H1 (cell line): ENCODE results near the gene COG4. TPM values are rescaled to one million over a fixed set of nuclear protein-coding genes. Genes with fewer than 3 reads are reported as not detected.

ENCODE experiments used
- CTCF ChIA-PET: fragments of 300-600 bp; sonication (Branson Sonifier 250); formaldehyde crosslinking; loops from one replicate; lab custom pipeline; 2021; ENCODE audit not compliant: partially characterized antibody; lab: Charles Lee
- POLR2A ChIA-PET: fragments of 300-600 bp; sonication (Branson Sonifier 250); formaldehyde crosslinking; loops from one replicate; lab custom pipeline; 2021; ENCODE audit warnings: inconsistent platforms; ENCODE audit not compliant: partially characterized antibody; lab: Charles Lee
- DNase-seq, 2 experiments: peaks; one replicate each; pipeline versions ENCODE4 v3.0.0 to v3.0.0-alpha.2; 2010 to 2022; ENCODE audit warnings: low spot score in 2 of 2, low read depth in 1 of 2, mixed read lengths in 1 of 2
- FAIRE-seq: peaks from 2 replicates; lab custom pipeline; 2011; peaks lifted over from hg19 to GRCh38; lab: Jason Lieb, UNC
- H2AFZ ChIP-seq: 2 replicates; pipeline ENCODE4 v1.8.1; 2012; ENCODE audit warnings: low read length, inconsistent platforms
- H2AK5ac ChIP-seq: 2 replicates; pipeline ENCODE4 v1.6.1; 2013; ENCODE audit warnings: low read depth, low read length
- H2BK120ac ChIP-seq: replicated peaks from 2 replicates; pipeline ENCODE3; 2013; ENCODE audit warnings: low read depth, low read length, inconsistent platforms
- H2BK12ac ChIP-seq: 2 replicates; pipeline ENCODE4 v1.6.1; 2013; ENCODE audit warnings: low read depth, low read length
- H2BK15ac ChIP-seq: 2 replicates; pipeline ENCODE4 v1.6.1; 2013; ENCODE audit warnings: low read length
- H2BK20ac ChIP-seq: 2 replicates; pipeline ENCODE4 v1.6.1; 2013; ENCODE audit warnings: low read length
- H2BK5ac ChIP-seq: 2 replicates; pipeline ENCODE4 v1.6.1; 2013; ENCODE audit warnings: low read depth, low read length
- H3K14ac ChIP-seq: 2 replicates; pipeline ENCODE4 v1.6.1; 2013; ENCODE audit warnings: inconsistent platforms; ENCODE audit not compliant: insufficient read length
- H3K18ac ChIP-seq: 2 replicates; pipeline ENCODE4 v1.6.1; 2013; ENCODE audit warnings: low read length; ENCODE audit errors: extremely low read depth
- H3K23ac ChIP-seq: 2 replicates; pipeline ENCODE4 v1.6.1; 2013; ENCODE audit warnings: inconsistent platforms; ENCODE audit not compliant: insufficient read length
- H3K23me2 ChIP-seq: 2 replicates; pipeline ENCODE4 v1.6.1; 2013; ENCODE audit warnings: low read depth, low read length
- H3K27ac ChIP-seq: 2 replicates; pipeline ENCODE4 v1.6.1; 2011; ENCODE audit warnings: low read depth, low read length, inconsistent platforms
- H3K27me3 ChIP-seq, 4 experiments: replicated peaks in 1 of 4; 1 replicate in 1 of 4; 2 replicates in 3 of 4; pipeline versions ENCODE4 v1.6.1 to v1.8.1; 2011 to 2013; ENCODE audit warnings: low read length in 3 of 4, mild to moderate bottlenecking in 3 of 4, inconsistent platforms in 2 of 4, mixed read lengths in 2 of 4, moderate library complexity in 1 of 4; ENCODE audit not compliant: control insufficient read depth in 3 of 4, insufficient read depth in 3 of 4; ENCODE audit errors: extremely low read depth in 1 of 4
- H3K36me3 ChIP-seq, 4 experiments: 2 replicates each; pipeline versions ENCODE4 v1.6.1 to v1.8.1; 2011 to 2013; ENCODE audit warnings: mild to moderate bottlenecking in 4 of 4, low read length in 3 of 4, moderate library complexity in 2 of 4, control low read depth in 1 of 4, inconsistent platforms in 1 of 4; ENCODE audit not compliant: insufficient read depth in 4 of 4, control insufficient read depth in 2 of 4
- H3K4ac ChIP-seq: replicated peaks from 2 replicates; pipeline ENCODE3; 2013; ENCODE audit warnings: low read length, low read depth, mixed read lengths, inconsistent platforms; ENCODE audit not compliant: insufficient read length
- H3K4me1 ChIP-seq, 4 experiments: replicated peaks in 1 of 4; 1 replicate in 1 of 4; 2 replicates in 3 of 4; pipeline versions ENCODE4 v1.6.1 to v1.8.1; 2011 to 2013; ENCODE audit warnings: low read length in 3 of 4, inconsistent platforms in 2 of 4, mixed read lengths in 1 of 4; ENCODE audit not compliant: insufficient read depth in 4 of 4, control insufficient read depth in 3 of 4
- H3K4me2 ChIP-seq, 2 experiments: 2 replicates each; pipeline versions ENCODE4 v1.6.1 to v1.8.1; 2011 to 2013; ENCODE audit warnings: low read depth in 2 of 2, low read length in 2 of 2, control low read depth in 1 of 2, inconsistent platforms in 1 of 2, mild to moderate bottlenecking in 1 of 2; ENCODE audit not compliant: insufficient read depth in 1 of 2
- H3K4me3 ChIP-seq, 4 experiments: fragments of 200-600, 300-600 bp in 1 of 4; sonication (generic), shearing (Covaris generic), sonication (Bioruptor Twin) in 1 of 4; 2 replicates each; pipeline versions ENCODE4 v1.5.1 to v1.8.1; 2011 to 2016; ENCODE audit warnings: low read length in 4 of 4, low read depth in 3 of 4, control low read depth in 2 of 4, inconsistent platforms in 2 of 4, mild to moderate bottlenecking in 2 of 4, mixed read lengths in 1 of 4, moderate library complexity in 1 of 4; ENCODE audit not compliant: insufficient read depth in 2 of 4; ENCODE audit errors: extremely low read depth in 1 of 4
- H3K56ac ChIP-seq: replicated peaks from 2 replicates; pipeline ENCODE3; 2013; ENCODE audit warnings: low read depth, mild to moderate bottlenecking, mixed read lengths, low read length, inconsistent platforms; ENCODE audit not compliant: insufficient read length
- H3K79me1 ChIP-seq: 2 replicates; pipeline ENCODE4 v1.6.1; 2013; ENCODE audit warnings: low read depth, low read length, control low read depth
- H3K79me2 ChIP-seq, 2 experiments: 2 replicates each; pipeline versions ENCODE4 v1.6.1 to v1.8.1; 2012 to 2013; ENCODE audit warnings: low read length in 2 of 2, mild to moderate bottlenecking in 2 of 2, inconsistent platforms in 1 of 2; ENCODE audit not compliant: insufficient read depth in 2 of 2, control insufficient read depth in 1 of 2
- H3K9ac ChIP-seq, 4 experiments: replicated peaks in 1 of 4; 1 replicate in 1 of 4; 2 replicates in 3 of 4; pipeline versions ENCODE4 v1.6.1 to v1.8.1; 2011 to 2013; ENCODE audit warnings: low read depth in 3 of 4, low read length in 3 of 4, control low read depth in 2 of 4, mild to moderate bottlenecking in 2 of 4, moderate library complexity in 2 of 4, inconsistent platforms in 1 of 4; ENCODE audit errors: extremely low read depth in 1 of 4
- H3K9me3 ChIP-seq, 2 experiments: 2 replicates each; pipeline versions ENCODE4 v1.6.1 to v1.8.1; 2012 to 2013; ENCODE audit warnings: mild to moderate bottlenecking in 2 of 2, moderate library complexity in 2 of 2, control low read depth in 1 of 2, inconsistent platforms in 1 of 2, low read depth in 1 of 2, low read length in 1 of 2, mixed read lengths in 1 of 2; ENCODE audit not compliant: insufficient read depth in 2 of 2
- H4K20me1 ChIP-seq, 2 experiments: replicated peaks in 1 of 2; 2 replicates each; pipeline versions ENCODE3 to v1.8.1; 2011 to 2013; ENCODE audit warnings: inconsistent platforms in 2 of 2, low read length in 2 of 2, mild to moderate bottlenecking in 1 of 2; ENCODE audit not compliant: insufficient read depth in 2 of 2, control insufficient read depth in 1 of 2
- H4K5ac ChIP-seq: 2 replicates; pipeline ENCODE4 v1.6.1; 2013; ENCODE audit warnings: low read length, low read depth, mixed read lengths, inconsistent platforms; ENCODE audit not compliant: insufficient read length
- H4K8ac ChIP-seq: 2 replicates; pipeline ENCODE4 v1.8.0; 2013; ENCODE audit warnings: mild to moderate bottlenecking, moderate library complexity, low read length, inconsistent platforms; ENCODE audit not compliant: insufficient read depth; ENCODE audit errors: extremely low read depth
- H4K91ac ChIP-seq: replicated peaks from 2 replicates; pipeline ENCODE3; 2013; ENCODE audit warnings: low read length, mixed read lengths, inconsistent platforms; ENCODE audit not compliant: insufficient read length
- ATF3 ChIP-seq: IDR thresholded peaks from 2 replicates; pipeline ENCODE4 v1.6.1; 2011; ENCODE audit warnings: low read depth, mild to moderate bottlenecking, low read length; ENCODE audit not compliant: insufficient read depth
- BCL11A ChIP-seq, 2 experiments: IDR thresholded peaks; one replicate each; pipeline ENCODE4 v1.6.1; 2011; ENCODE audit warnings: low read depth in 2 of 2, low read length in 2 of 2, mild to moderate bottlenecking in 2 of 2
- CBX5 ChIP-seq: fragments of 300-800, 300-1000 bp; sonication (generic); IDR thresholded peaks from 2 replicates; pipeline ENCODE4 v1.7.1; 2016; ENCODE audit warnings: antibody characterized with exemption, low read length, low read depth
- EZH2 ChIP-seq: fragments of 200-600 bp; sonication (generic); IDR thresholded peaks from 2 replicates; pipeline ENCODE4 v1.7.1; 2012; ENCODE audit warnings: low read depth, mild to moderate bottlenecking, moderate library complexity, low read length, inconsistent platforms; ENCODE audit not compliant: severe bottlenecking
- HDAC6 ChIP-seq: IDR thresholded peaks from one replicate; pipeline ENCODE4 v1.7.1; 2012; ENCODE audit warnings: low read depth, mild to moderate bottlenecking, inconsistent platforms, low read length, moderate library complexity
- KDM4A ChIP-seq: IDR thresholded peaks from one replicate; pipeline ENCODE4 v1.7.1; 2012; ENCODE audit warnings: low read depth, mild to moderate bottlenecking, moderate library complexity, low read length, inconsistent platforms; ENCODE audit not compliant: severe bottlenecking
- RAD21 ChIP-seq, 2 experiments: IDR thresholded peaks in 1 of 2; conservative IDR thresholded peaks in 1 of 2; 2 replicates each; pipeline ENCODE4 v1.6.1; 2011; ENCODE audit warnings: low read depth in 2 of 2, low read length in 2 of 2, improper control_type of control experiment in 1 of 2, inconsistent platforms in 1 of 2, mild to moderate bottlenecking in 1 of 2, moderate library complexity in 1 of 2
- RNF2 ChIP-seq: fragments of 200-900, 300-1000 bp; sonication (generic); IDR thresholded peaks from 2 replicates; pipeline ENCODE4 v1.7.1; 2016; ENCODE audit warnings: borderline replicate concordance, low read depth, mild to moderate bottlenecking, antibody characterized with exemption, low read length; ENCODE audit not compliant: poor library complexity, severe bottlenecking; ENCODE audit errors: missing control alignments
- SP1 ChIP-seq: IDR thresholded peaks from 2 replicates; pipeline ENCODE4 v1.6.1; 2011; ENCODE audit warnings: low read depth, low read length
- SP4 ChIP-seq: IDR thresholded peaks from 2 replicates; pipeline ENCODE4 v1.6.1; 2012; ENCODE audit warnings: low read length, inconsistent platforms
- TBP ChIP-seq: IDR thresholded peaks from 2 replicates; pipeline ENCODE4 v1.6.1; 2011; ENCODE audit warnings: low read depth, low read length, improper control_type of control experiment
- WGBS, 2 experiments: shearing (Covaris generic) in 1 of 2; methylation state at CpG; one replicate each; pipeline versions ENCODE4 v1.1.6 to v1.1.7; 2013 to 2015; ENCODE audit warnings: low lambda C conversion rate in 2 of 2, mixed read lengths in 2 of 2, inconsistent platforms in 1 of 2, low coverage in 1 of 2, missing lambda C conversion rate in 1 of 2; ENCODE audit not compliant: insufficient replicate concordance in 2 of 2, insufficient coverage in 1 of 2, insufficient read length in 1 of 2; ENCODE audit errors: extremely low coverage in 1 of 2, missing lambda C conversion rate in 1 of 2; 5-methylcytosine and 5-hydroxymethylcytosine counted together
- polyA plus RNA-seq, 7 experiments: library from polyadenylated mRNA; depleted of rRNA in 3 of 7; stranded (reverse) in 5 of 7; unstranded in 2 of 7; fragments of >200 nt in 5 of 7; fragments of 200-250 nt in 2 of 7; gene quantifications; 1 replicate in 5 of 7; 2 replicates in 1 of 7; 4 replicates in 1 of 7; pipeline versions ENCODE4 v1.2.1 to v1.2.3, GENCODE V29; 2011 to 2013; ENCODE audit warnings: missing spikeins in 2 of 7, mixed read lengths in 2 of 7
- total RNA-seq: library from RNA; stranded (reverse); fragmentation: NEBNext Ultra II Directional; extraction: Animal tissue kit (Norgen Biotek cat#: 25700); gene quantifications from 2 replicates; pipeline ENCODE4 v1.2.1, GENCODE V29; 2021

Gene COG4
- total and polyA plus RNA-seq, 2 of the 8 experiments (the other 6 are each of a cell fraction or from before 2014, with no cell fraction given): 46.1 to 50.2 TPM

- FAIRE-seq (no peak), DNase-seq (no peak)
- Histone ChIP-seq H4K5ac (no peak overlapping the region), H2BK20ac (no peak overlapping the region), H4K20me1 (peaks cover 16 to 17% of the 10 kb centered on the region in 2 experiments), H2AK5ac (no peak overlapping the region), H3K9me3 (no peaks in the 10 kb centered on the region), H3K4ac (no peak overlapping the region), H3K27ac (no peak overlapping the region), H3K23me2 (peaks cover 6% of the 10 kb centered on the region; the same call in 1 of the 2 replicates), H3K9ac (no peak overlapping the region), H2BK5ac (no peak overlapping the region), H3K79me1 (peaks cover 2% of the 10 kb centered on the region; the same call in 1 of the 2 replicates), H3K14ac (no peak overlapping the region), H3K27me3 (no peaks in the 10 kb centered on the region), H3K4me2 (peak overlapping the region in 1 of 2 experiments; percentile 93; a peak in 1 of 4 replicates), H2BK12ac (no peak overlapping the region), H3K36me3 (peaks cover 32 to 69% (median 48%) of the 10 kb centered on the region in 4 experiments), H3K18ac (no peak overlapping the region), H3K56ac (no peak overlapping the region), H2BK15ac (no peak overlapping the region), H3K4me1 (peaks cover 0 to 4% (median 3%) of the 10 kb centered on the region in 4 experiments; a peak in 5 of 7 replicates), H2BK120ac (no peak overlapping the region), H3K79me2 (peaks cover 42 to 83% of the 10 kb centered on the region in 2 experiments), H4K8ac (no peak overlapping the region), H3K4me3 (peak overlapping the region in 1 of 4 experiments; percentile 32; a peak in 1 of 8 replicates), H4K91ac (no peak overlapping the region), H3K23ac (no peak overlapping the region), H2AFZ (no peak overlapping the region)
- 95% methylated on average over 8 of the region's 8 CpGs; no CpG with 5 or more reads in 1 of the 2 experiments for WGBS, 2 experiments
- CTCF ChIA-PET: interaction anchor here (0.7 kb wide), 1 partner anchor 260 kb away, joined by 3 read pairs; no protein-coding TSS in a partner anchor
- POLR2A ChIA-PET: interaction anchor here (1.0 to 22.7 kb wide), 4 partner anchors 10 to 181 kb away, joined by 3 to 525 read pairs (median 4); partner anchors contain the start of gene DDX19A
- TF ChIP-seq BCL11A (IDR thresholded peaks at IDR 0.05; ENCODE audit: low read depth in 2 of 2, low read length in 2 of 2) (no peak), TBP (no peak), HDAC6 (no peak), EZH2 (no peak), SP4 (no peak), RAD21 (IDR thresholded peaks at IDR 0.05 in 1 of 2, conservative IDR thresholded peaks at IDR 0.05 in 1 of 2; ENCODE audit: low read depth in 2 of 2, low read length in 2 of 2) (no peak), KDM4A (no peak), ATF3 (no peak), RNF2 (no peak), SP1 (no peak), CBX5 (no peak)
Measured at GRCh38 chr16:70527315-70527996, 4.1 kb upstream of the COG4 start.
